Naive B cell (primary cell): ENCODE results near the gene OR4S2. TPM values are rescaled to one million over a fixed set of nuclear protein-coding genes. Genes with fewer than 3 reads are reported as not detected.

Source experiments
- polyA plus RNA-seq, 6 donors: library from polyadenylated mRNA; unstranded; fragments of 300-500 nt; fragmentation: Illumina TruSeq; gene quantifications; one replicate each; pipeline ENCODE4 v1.2.3, GENCODE V29; 2021; ENCODE audit warnings: low read depth in 6 of 6

The OR4S2 gene
- polyA plus RNA-seq, 6 donors from 2014 or later, result not detected

Other genes with a start within 250 kb of the OR4S2 start
- gene OR4C15, start 93.9 kb upstream of the OR4S2 start, polyA plus RNA-seq, result not detected
- not detected for gene OR4C16, start 76.2 kb upstream of the OR4S2 start, polyA plus RNA-seq
- gene OR4C11, start 40.7 kb upstream of the OR4S2 start, polyA plus RNA-seq, result not detected
- gene OR4P4, start 13.2 kb upstream of the OR4S2 start, polyA plus RNA-seq, result not detected
- not detected for gene OR4C6, start 13.9 kb downstream of the OR4S2 start, polyA plus RNA-seq
- gene OR5D13, start 125.1 kb downstream of the OR4S2 start, polyA plus RNA-seq, result not detected
- not detected for gene OR5D14, start 147.2 kb downstream of the OR4S2 start, polyA plus RNA-seq
- gene OR5L1, start 163.0 kb downstream of the OR4S2 start, polyA plus RNA-seq, result not detected
- not detected for gene OR5D18, start 171.3 kb downstream of the OR4S2 start, polyA plus RNA-seq
- not detected for gene OR5L2, start 178.9 kb downstream of the OR4S2 start, polyA plus RNA-seq
- gene OR5D16, start 190.4 kb downstream of the OR4S2 start, polyA plus RNA-seq, result not detected
- not detected for gene TRIM51, start 235.0 kb downstream of the OR4S2 start, polyA plus RNA-seq